Panc1 (cell line): ENCODE data around the gene DAZAP2.
"Not testable (repeated sequence)": the region's sequence is repeated elsewhere in the genome, so short reads cannot be mapped to it uniquely, and the experiment has no call there.

Experiments used
- POLR2AphosphoS5 ChIP-seq: IDR thresholded peaks from 2 replicates; pipeline ENCODE4 v1.6.1; 2012; ENCODE audit warnings: mild to moderate bottlenecking, low read depth, low read length, moderate library complexity
- SIN3A ChIP-seq: IDR thresholded peaks from 2 replicates; pipeline ENCODE4 v1.6.1; 2012; ENCODE audit warnings: low read depth, mild to moderate bottlenecking, low read length, moderate library complexity, borderline replicate concordance; ENCODE audit not compliant: insufficient read depth
- TCF7L2 ChIP-seq: IDR thresholded peaks from 2 replicates; pipeline ENCODE4 v1.6.1; 2011; ENCODE audit warnings: mild to moderate bottlenecking, low read depth, low read length, inconsistent platforms
- TF ChIP-seq, protein P1 (sequence below): fragments of 450-650 bp; IDR thresholded peaks from 2 replicates; pipeline ENCODE4 v1.5.1; 2017; ENCODE audit warnings: mild to moderate bottlenecking

DNA sequence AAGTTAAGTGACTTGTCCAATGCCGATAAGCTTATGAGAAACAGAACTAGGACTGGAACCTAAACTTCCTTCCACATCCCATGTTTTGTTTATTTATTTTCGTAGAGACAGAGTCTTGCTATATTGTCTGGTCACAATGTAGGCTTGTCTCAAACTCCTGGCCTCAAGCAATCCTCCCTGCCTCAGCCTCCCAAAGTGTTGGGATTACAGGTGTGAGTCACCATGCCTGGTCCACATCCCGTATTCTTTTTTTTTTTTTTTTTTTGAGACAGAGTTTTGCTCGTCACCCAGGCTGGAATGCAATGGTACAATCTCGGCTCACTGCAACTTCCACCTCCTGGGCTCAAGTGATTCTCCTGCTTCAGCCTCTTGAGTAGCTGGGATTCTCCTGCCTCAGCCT lies 11.5 kb upstream of the DAZAP2 start:
- TF ChIP-seq, protein P1, sequence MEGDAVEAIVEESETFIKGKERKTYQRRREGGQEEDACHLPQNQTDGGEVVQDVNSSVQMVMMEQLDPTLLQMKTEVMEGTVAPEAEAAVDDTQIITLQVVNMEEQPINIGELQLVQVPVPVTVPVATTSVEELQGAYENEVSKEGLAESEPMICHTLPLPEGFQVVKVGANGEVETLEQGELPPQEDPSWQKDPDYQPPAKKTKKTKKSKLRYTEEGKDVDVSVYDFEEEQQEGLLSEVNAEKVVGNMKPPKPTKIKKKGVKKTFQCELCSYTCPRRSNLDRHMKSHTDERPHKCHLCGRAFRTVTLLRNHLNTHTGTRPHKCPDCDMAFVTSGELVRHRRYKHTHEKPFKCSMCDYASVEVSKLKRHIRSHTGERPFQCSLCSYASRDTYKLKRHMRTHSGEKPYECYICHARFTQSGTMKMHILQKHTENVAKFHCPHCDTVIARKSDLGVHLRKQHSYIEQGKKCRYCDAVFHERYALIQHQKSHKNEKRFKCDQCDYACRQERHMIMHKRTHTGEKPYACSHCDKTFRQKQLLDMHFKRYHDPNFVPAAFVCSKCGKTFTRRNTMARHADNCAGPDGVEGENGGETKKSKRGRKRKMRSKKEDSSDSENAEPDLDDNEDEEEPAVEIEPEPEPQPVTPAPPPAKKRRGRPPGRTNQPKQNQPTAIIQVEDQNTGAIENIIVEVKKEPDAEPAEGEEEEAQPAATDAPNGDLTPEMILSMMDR = not testable (repeated sequence)
- TF ChIP-seq POLR2AphosphoS5, SIN3A, TCF7L2: not testable (repeated sequence)
